H1 (cell line): ENCODE results near the gene RPP25L. TPM values are rescaled to one million over a fixed set of nuclear protein-coding genes. Genes with fewer than 3 reads are reported as not detected.

ENCODE experiments used
- KDM5A ChIP-seq: fragments of 200-600 bp; IDR thresholded peaks from 2 replicates; pipeline ENCODE4 v1.7.1; 2012; ENCODE audit warnings: mild to moderate bottlenecking, low read length, inconsistent platforms, mixed read lengths
- POLR2AphosphoS5 ChIP-seq: IDR thresholded peaks from 2 replicates; pipeline ENCODE4 v1.6.1; 2011; ENCODE audit warnings: low read depth, low read length
- RBBP5 ChIP-seq: IDR thresholded peaks from 2 replicates; pipeline ENCODE4 v1.7.1; 2012; ENCODE audit warnings: low read depth, mild to moderate bottlenecking, inconsistent platforms, low read length, moderate library complexity, borderline replicate concordance
- polyA plus RNA-seq, 7 experiments: library from polyadenylated mRNA; depleted of rRNA in 3 of 7; stranded (reverse) in 5 of 7; unstranded in 2 of 7; fragments of >200 nt in 5 of 7; fragments of 200-250 nt in 2 of 7; gene quantifications; 1 replicate in 5 of 7; 2 replicates in 1 of 7; 4 replicates in 1 of 7; pipeline versions ENCODE4 v1.2.1 to v1.2.3, GENCODE V29; 2011 to 2013; ENCODE audit warnings: missing spikeins in 2 of 7, mixed read lengths in 2 of 7
- total RNA-seq: library from RNA; stranded (reverse); fragmentation: NEBNext Ultra II Directional; extraction: Animal tissue kit (Norgen Biotek cat#: 25700); gene quantifications from 2 replicates; pipeline ENCODE4 v1.2.1, GENCODE V29; 2021

RPP25L gene
- total and polyA plus RNA-seq, 2 of the 8 experiments (the other 6 are each of a cell fraction or from before 2014, with no cell fraction given): 21.6 to 75.0 TPM

DNA sequence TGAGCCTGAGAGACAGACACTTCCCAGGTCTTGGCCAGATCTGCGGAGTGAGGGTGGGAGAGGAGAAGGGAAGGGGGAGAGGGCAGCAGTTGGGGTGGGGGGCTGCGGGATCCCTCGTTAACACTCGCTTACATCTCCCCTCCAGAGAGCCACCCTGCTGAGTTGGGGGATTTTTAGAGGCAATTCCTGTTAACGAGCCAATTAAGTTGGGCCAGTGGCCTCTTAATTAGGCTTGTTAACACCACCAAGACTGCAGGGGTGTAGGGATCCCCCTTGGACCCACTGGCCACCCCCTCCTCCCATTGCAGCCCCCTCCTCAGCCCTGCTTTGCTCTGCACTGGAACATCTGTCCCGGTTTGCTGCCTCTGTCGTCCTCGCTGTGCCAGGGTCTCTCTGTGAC, 46.0 kb downstream of the RPP25L start (continued):
- TF ChIP-seq KDM5A (no peak), RBBP5 (no peak), POLR2AphosphoS5 (no peak)
